GM12878 (cell line): ENCODE data around the gene PPP2R3C. TPM values are rescaled to one million over a fixed set of nuclear protein-coding genes. Genes with fewer than 3 reads are reported as not detected.

Experiments
- ATAC-seq: fragments of 200-7000 bp; cut with Tn5 transposase; 3 replicates; pipeline ENCODE4 v1.9.1; 2020; ENCODE audit warnings: mild to moderate bottlenecking, moderate library complexity
- BruUV-seq: library from RNA; stranded (reverse); fragments of 400-500 nt; replicated peaks from 2 replicates; lab custom pipeline; 2021; lab: Mats Ljungman, UMichigan
- CTCF ChIA-PET: fragments of 300-600 bp; sonication (Branson Sonifier 250); formaldehyde crosslinking; extraction: SDS; loops from one replicate; lab custom pipeline; 2021; ENCODE audit warnings: inconsistent platforms; lab: Yijun Ruan, JAX
- POLR2A ChIA-PET: fragments of 350-600 bp; formaldehyde crosslinking; extraction: SDS; loops from one replicate; lab custom pipeline; 2021; ENCODE audit warnings: inconsistent platforms; lab: Charles Lee
- RAD21 ChIA-PET: fragments of 300-600 bp; sonication (Branson Sonifier 250); formaldehyde crosslinking; loops from one replicate; lab custom pipeline; 2023; ENCODE audit warnings: antibody characterized with exemption; ENCODE audit not compliant: unreplicated experiment; lab: Charles Lee
- SMC1A ChIA-PET: fragments of 300-600 bp; sonication (Branson Sonifier 250); formaldehyde crosslinking; loops from one replicate; lab custom pipeline; 2023; ENCODE audit not compliant: unreplicated experiment, uncharacterized antibody; lab: Charles Lee
- DNase-seq: peaks from one replicate; pipeline ENCODE4 v3.0.0-alpha.2; 2011; ENCODE audit warnings: low read depth, low spot score
- FAIRE-seq: peaks from 3 replicates; lab custom pipeline; 2011; peaks lifted over from hg19 to GRCh38; lab: Jason Lieb, UNC
- H2AFZ ChIP-seq: 2 replicates; pipeline ENCODE4 v1.6.0; 2011; ENCODE audit warnings: low read depth, low read length, control low read depth; ENCODE audit not compliant: control insufficient read depth
- H3K27ac ChIP-seq: 2 replicates; pipeline ENCODE4 v1.5.1; 2011; ENCODE audit warnings: control low read depth; ENCODE audit not compliant: control insufficient read depth, insufficient read depth
- H3K27me3 ChIP-seq, 2 experiments: replicated peaks in 1 of 2; 2 replicates each; pipeline versions ENCODE4 v1.6.0 to v1.6.1; 2011; ENCODE audit warnings: low read length in 1 of 2; ENCODE audit not compliant: control insufficient read depth in 2 of 2, insufficient read depth in 2 of 2
- H3K36me3 ChIP-seq, 2 experiments: 2 replicates each; pipeline ENCODE4 v1.5.1; 2011; ENCODE audit warnings: low read length in 1 of 2; ENCODE audit not compliant: control insufficient read depth in 2 of 2, insufficient read depth in 2 of 2
- H3K4me1 ChIP-seq: 2 replicates; pipeline ENCODE4 v1.6.1; 2011; ENCODE audit warnings: mild to moderate bottlenecking, low read length, moderate library complexity, mixed read lengths; ENCODE audit not compliant: control insufficient read depth, insufficient read depth
- H3K4me2 ChIP-seq: 2 replicates; pipeline ENCODE4 v1.6.0; 2011; ENCODE audit warnings: control low read depth; ENCODE audit not compliant: control insufficient read depth, insufficient read depth
- H3K4me3 ChIP-seq: fragments of 200-600 bp; sonication (generic); 2 replicates; pipeline ENCODE4 v1.5.1; 2016
- H3K79me2 ChIP-seq: 2 replicates; pipeline ENCODE4 v1.6.0; 2011; ENCODE audit warnings: low read length; ENCODE audit not compliant: control insufficient read depth, insufficient read depth
- H3K9ac ChIP-seq: 2 replicates; pipeline ENCODE4 v1.8.0; 2011; ENCODE audit warnings: low read length, control low read depth, mixed read lengths; ENCODE audit not compliant: control insufficient read depth, insufficient read depth
- H3K9me3 ChIP-seq: replicated peaks from 3 replicates; pipeline ENCODE4 v1.5.1; 2011; ENCODE audit warnings: mild to moderate bottlenecking, low read length; ENCODE audit not compliant: control insufficient read depth, insufficient read depth
- H4K20me1 ChIP-seq: 2 replicates; pipeline ENCODE4 v1.6.0; 2011; ENCODE audit not compliant: control insufficient read depth, insufficient read depth
- BHLHE40 ChIP-seq, 2 experiments: fragments of 450-650 bp in 1 of 2; IDR thresholded peaks; 2 replicates each; pipeline ENCODE4 v1.6.1; 2011 to 2017; ENCODE audit warnings: low read depth in 2 of 2, borderline replicate concordance in 1 of 2, improper control_type of control experiment in 1 of 2, low read length in 1 of 2, mild to moderate bottlenecking in 1 of 2
- CEBPZ ChIP-seq: fragments of 150-350 bp; IDR thresholded peaks from 2 replicates; pipeline ENCODE4 v1.6.1; 2016; ENCODE audit warnings: low read depth, low read length
- LARP7 ChIP-seq: fragments of 450-650 bp; IDR thresholded peaks from 2 replicates; pipeline ENCODE4 v1.6.1; 2017; ENCODE audit warnings: mild to moderate bottlenecking
- NFYB ChIP-seq: IDR thresholded peaks from 2 replicates; pipeline ENCODE4 v1.6.1; 2011; ENCODE audit warnings: low read depth, mild to moderate bottlenecking, low read length, improper control_type of control experiment, moderate library complexity; ENCODE audit not compliant: insufficient read depth
- WGBS: methylation state at CpG from one replicate; pipeline ENCODE4 v1.1.6; 2016; ENCODE audit warnings: low lambda C conversion rate; ENCODE audit not compliant: insufficient replicate concordance, insufficient coverage; ENCODE audit errors: missing lambda C conversion rate; 5-methylcytosine and 5-hydroxymethylcytosine counted together
- in situ Hi-C: fragments of 300-500 bp; cut with MboI; formaldehyde crosslinking; loops from 9 replicates; pipeline ENCODE4 v1.14.3; 2018; ENCODE audit warnings: mixed read lengths
- intact Hi-C: fragments of 100-400 bp; cut with micrococcal nuclease; formaldehyde crosslinking; loops from one replicate; pipeline ENCODE4 v1.14.2; 2022; ENCODE audit not compliant: unreplicated experiment
- polyA plus RNA-seq, 11 experiments: library from polyadenylated mRNA; depleted of rRNA in 4 of 11; unstranded in 6 of 11; stranded (reverse) in 5 of 11; fragments of >200 nt; fragmentation: Nextera tagmentation in 4 of 11; fragmentation: Illumina TruSeq in 1 of 11; extraction: Ambion mirVana in 4 of 11; extraction: Trizol in 1 of 11; gene quantifications; 1 replicate in 1 of 11; 2 replicates in 10 of 11; pipeline versions ENCODE4 v1.2.1 to v1.2.3, GENCODE V29; 2011 to 2016; ENCODE audit warnings: inconsistent platforms in 2 of 11, missing spikeins in 2 of 11, low read depth in 1 of 11
- total RNA-seq, 4 experiments: library from RNA; depleted of rRNA in 3 of 4; stranded (reverse); fragments of >200 nt in 3 of 4; fragmentation: Illumina TruSeq in 1 of 4; extraction: Trizol in 1 of 4; gene quantifications; 2 replicates each; pipeline versions ENCODE4 v1.2.1 to v1.2.3, GENCODE V29; 2013 to 2021
- TF ChIP-seq, protein P1 (sequence below): IDR thresholded peaks from 2 replicates; pipeline ENCODE4 v1.6.1; 2012; ENCODE audit warnings: low read depth, low read length, improper control_type of control experiment

PPP2R3C gene
- total and polyA plus RNA-seq, 10 of the 15 experiments (the other 5 are each of a cell fraction or from before 2014, with no cell fraction given): 27.6 to 80.5 (median 42.9) TPM

GRCh38 chr14:35044939-35045797 is 76.6 kb downstream of the PPP2R3C start:
- 12% methylated on average over 8 of the region's 8 CpGs for WGBS
- peak overlapping the region; percentile 54 for H2AFZ ChIP-seq
- no peaks in the 10 kb centered on the region for H4K20me1 ChIP-seq
- peak; percentile 13 for FAIRE-seq
- RAD21 ChIA-PET: interaction anchor here (0.8 to 2.1 kb wide), 10 partner anchors 16 to 377 kb away, joined by 3 to 29 read pairs (median 4); partner anchors contain the start of genes BAZ1A, PPP2R3C and SRP54
- intact Hi-C loops (loop anchor here (5.0 kb wide), 1 partner anchor 372 kb away; no protein-coding TSS in a partner anchor), in situ Hi-C loops (loop anchor here (10.0 kb wide), 1 partner anchor 370 kb away; no protein-coding TSS in a partner anchor)
- peaks cover 6% of the 10 kb centered on the region; the same call in 1 of the 2 replicates for H3K4me1 ChIP-seq
- POLR2A ChIA-PET: interaction anchor here (0.8 to 3.5 kb wide), 10 partner anchors 55 to 372 kb away, joined by 3 to 37 read pairs (median 4); partner anchors contain the start of genes BAZ1A, PPP2R3C, PRORP and SRP54
- peak overlapping the region; percentile 68 for H3K4me2 ChIP-seq
- H3K36me3 ChIP-seq: no peaks in the 10 kb centered on the region
- SMC1A ChIA-PET: interaction anchor here (0.6 to 2.2 kb wide), 4 partner anchors 16 to 371 kb away, joined by 3 to 7 read pairs (median 4); partner anchors contain the start of gene PPP2R3C
- CTCF ChIA-PET: interaction anchor here (0.9 to 3.1 kb wide), 2 partner anchors 62 to 371 kb away, joined by 4 to 20 read pairs; partner anchors contain the start of gene SRP54
- no peak for TF ChIP-seq LARP7
- TF ChIP-seq, protein P1, sequence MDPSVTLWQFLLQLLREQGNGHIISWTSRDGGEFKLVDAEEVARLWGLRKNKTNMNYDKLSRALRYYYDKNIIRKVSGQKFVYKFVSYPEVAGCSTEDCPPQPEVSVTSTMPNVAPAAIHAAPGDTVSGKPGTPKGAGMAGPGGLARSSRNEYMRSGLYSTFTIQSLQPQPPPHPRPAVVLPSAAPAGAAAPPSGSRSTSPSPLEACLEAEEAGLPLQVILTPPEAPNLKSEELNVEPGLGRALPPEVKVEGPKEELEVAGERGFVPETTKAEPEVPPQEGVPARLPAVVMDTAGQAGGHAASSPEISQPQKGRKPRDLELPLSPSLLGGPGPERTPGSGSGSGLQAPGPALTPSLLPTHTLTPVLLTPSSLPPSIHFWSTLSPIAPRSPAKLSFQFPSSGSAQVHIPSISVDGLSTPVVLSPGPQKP: no peak
- TF ChIP-seq CEBPZ: no peak
- no peak for TF ChIP-seq BHLHE40 (IDR thresholded peaks at IDR 0.05; ENCODE audit: borderline replicate concordance in 1 of 2, low read depth in 2 of 2, low read length in 1 of 2)
- TF ChIP-seq NFYB: no peak
- peaks cover 3% of the 10 kb centered on the region for H3K79me2 ChIP-seq
- DNase-seq: no peak
- peak overlapping the region; percentile 80 for H3K4me3 ChIP-seq
- no peak for ATAC-seq
- H3K27me3 ChIP-seq: no peaks in the 10 kb centered on the region
- TSS peak; percentile 98 for BruUV-seq
- peak overlapping the region; percentile 73 for H3K9ac ChIP-seq
- no peaks in the 10 kb centered on the region for H3K9me3 ChIP-seq
- H3K27ac ChIP-seq: peak overlapping the region; percentile 67
